ENCODE measurements around the gene NPHP4. TPM values are rescaled to one million over a fixed set of nuclear protein-coding genes. Genes with fewer than 3 reads are reported as not detected.

The NPHP4 gene
- total RNA-seq, 2 experiments from 2014 or later, result 13.4 to 24.2 TPM

DNA sequence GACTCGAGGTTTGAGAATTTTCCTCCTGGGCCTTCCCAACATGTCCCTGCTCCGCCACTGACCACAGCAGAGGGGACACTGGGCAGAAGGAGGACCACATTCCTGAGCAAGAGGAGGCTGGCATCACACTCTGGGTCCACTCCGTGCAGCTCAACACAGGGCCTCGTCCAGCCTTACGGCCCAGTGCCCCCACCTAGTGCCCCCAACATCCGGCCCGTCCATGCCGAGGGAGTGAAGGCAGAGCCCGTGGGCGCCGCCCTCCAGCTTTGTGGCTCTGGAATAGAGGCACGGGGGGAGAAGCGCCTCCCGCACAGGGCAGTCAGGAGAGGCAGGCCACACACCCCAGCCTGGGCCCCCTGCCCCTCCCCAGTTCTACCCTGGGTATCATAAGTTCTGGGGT is 158.3 kb downstream of the NPHP4 start:
- Histone ChIP-seq H3K36me3 (ENCODE audit: insufficient read depth, low read length) (no peaks in the 10 kb centered on the region), H3K4me2 (ENCODE audit: low read length) (no peak overlapping the region), H4K20me1 (ENCODE audit: insufficient read depth, low read length) (no peaks in the 10 kb centered on the region), H3K79me2 (ENCODE audit: insufficient read depth, low read depth, low read length) (no peaks in the 10 kb centered on the region), H2AFZ (ENCODE audit: low read length) (no peak overlapping the region), H3K27ac (ENCODE audit: low read depth, low read length, poor library complexity, severe bottlenecking) (no peak overlapping the region), H3K4me3 (ENCODE audit: low read depth, low read length, poor library complexity, severe bottlenecking) (no peak overlapping the region), H3K9me3 (ENCODE audit: low read length) (no peaks in the 10 kb centered on the region), H3K9me2 (ENCODE audit: insufficient read depth, low read length) (no peaks in the 10 kb centered on the region), H3K4me1 (ENCODE audit: insufficient read depth, low read length, poor library complexity, severe bottlenecking) (no peaks in the 10 kb centered on the region)
- POLR2A ChIA-PET, result no interaction called here
- intact Hi-C loops (cut with micrococcal nuclease; ENCODE audit: unreplicated experiment), result no loop called here
- no peak for DNase-seq (ENCODE audit: low spot score)
- TF ChIP-seq CTCF (conservative IDR thresholded peaks at IDR 0.05; ENCODE audit: low read length) (no peak), EZH2phosphoT487 (IDR thresholded peaks at IDR 0.05; ENCODE audit: borderline replicate concordance, low read depth, low read length) (no peak)
- CTCF ChIA-PET (ENCODE audit: unreplicated experiment), result no interaction called here
- no TSS peak for BruUV-seq (replicated peaks)

- H3K9me3 ChIP-seq (ENCODE audit: low read length), result no peaks in the 10 kb centered on the region
- no peak overlapping the region for H3K27ac ChIP-seq (ENCODE audit: low read depth, low read length, poor library complexity, severe bottlenecking)
- ChIA-PET POLR2A (no interaction called here), CTCF (ENCODE audit: unreplicated experiment) (no interaction called here)
- H3K36me3 ChIP-seq (ENCODE audit: insufficient read depth, low read length), result no peaks in the 10 kb centered on the region
- DNase-seq (ENCODE audit: low spot score), result no peak
- no peak overlapping the region for H3K4me3 ChIP-seq (ENCODE audit: low read depth, low read length, poor library complexity, severe bottlenecking)
- no peaks in the 10 kb centered on the region for H3K79me2 ChIP-seq (ENCODE audit: insufficient read depth, low read depth, low read length)
- no peaks in the 10 kb centered on the region for H3K9me2 ChIP-seq (ENCODE audit: insufficient read depth, low read length)
- H2AFZ ChIP-seq (ENCODE audit: low read length), result no peak overlapping the region
- no peaks in the 10 kb centered on the region for H3K4me1 ChIP-seq (ENCODE audit: insufficient read depth, low read length, poor library complexity, severe bottlenecking)
- TF ChIP-seq CTCF (conservative IDR thresholded peaks at IDR 0.05; ENCODE audit: low read length) (no peak), EZH2phosphoT487 (IDR thresholded peaks at IDR 0.05; ENCODE audit: borderline replicate concordance, low read depth, low read length) (no peak)
- H3K4me2 ChIP-seq (ENCODE audit: low read length), result no peak overlapping the region
- BruUV-seq (replicated peaks), result no TSS peak
- intact Hi-C loops (cut with micrococcal nuclease; ENCODE audit: unreplicated experiment), result no loop called here
- H4K20me1 ChIP-seq (ENCODE audit: insufficient read depth, low read length), result no peaks in the 10 kb centered on the region
These were observed 159.0 kb downstream of the NPHP4 start for GRCh38 chr1:5832916-5833895.
